ENCODE measurements around the gene ATP10B. TPM values are rescaled to one million over a fixed set of nuclear protein-coding genes. Genes with fewer than 3 reads are reported as not detected.
A peak's percentile ranks its signal among the peaks of the same experiment; 100 is the strongest.
"Not testable (repeated sequence)": the region's sequence is repeated elsewhere in the genome, so short reads cannot be mapped to it uniquely, and the experiment has no call there.

The ATP10B gene
- total RNA-seq, 2 experiments from 2014 or later, result not detected

DNA sequence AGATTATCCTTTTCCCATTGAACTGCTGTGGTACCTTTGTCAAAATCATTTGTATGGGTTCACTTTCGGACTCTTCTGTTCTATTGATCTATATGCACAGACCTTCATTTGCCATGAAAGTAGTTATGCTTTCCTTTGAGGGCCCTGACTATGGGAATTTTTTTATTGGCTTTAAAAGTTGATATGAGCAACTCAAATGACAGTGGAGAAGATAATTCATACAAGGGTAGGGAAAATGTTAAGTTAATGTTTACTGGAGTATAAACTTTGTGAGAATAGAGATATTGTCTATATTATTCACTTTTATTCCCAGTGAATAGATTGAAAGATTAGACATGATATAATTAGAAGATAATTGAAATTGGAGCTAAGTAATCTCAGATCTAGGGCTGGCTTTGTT is 94.8 kb downstream of the ATP10B start:
- Mint-ChIP-seq H3K36me3 (no peaks in the 10 kb centered on the region), H3K4me1 (no peaks in the 10 kb centered on the region), H3K4me3 (no peak overlapping the region), H3K9me3 (no peaks in the 10 kb centered on the region), H3K27me3 (peaks cover 4% of the 10 kb centered on the region), H3K27ac (no peak overlapping the region)
- POLR2A ChIA-PET, result no interaction called here
- DNase-seq, result no peak
- no peak for ATAC-seq (ENCODE audit: low read depth)

DNA sequence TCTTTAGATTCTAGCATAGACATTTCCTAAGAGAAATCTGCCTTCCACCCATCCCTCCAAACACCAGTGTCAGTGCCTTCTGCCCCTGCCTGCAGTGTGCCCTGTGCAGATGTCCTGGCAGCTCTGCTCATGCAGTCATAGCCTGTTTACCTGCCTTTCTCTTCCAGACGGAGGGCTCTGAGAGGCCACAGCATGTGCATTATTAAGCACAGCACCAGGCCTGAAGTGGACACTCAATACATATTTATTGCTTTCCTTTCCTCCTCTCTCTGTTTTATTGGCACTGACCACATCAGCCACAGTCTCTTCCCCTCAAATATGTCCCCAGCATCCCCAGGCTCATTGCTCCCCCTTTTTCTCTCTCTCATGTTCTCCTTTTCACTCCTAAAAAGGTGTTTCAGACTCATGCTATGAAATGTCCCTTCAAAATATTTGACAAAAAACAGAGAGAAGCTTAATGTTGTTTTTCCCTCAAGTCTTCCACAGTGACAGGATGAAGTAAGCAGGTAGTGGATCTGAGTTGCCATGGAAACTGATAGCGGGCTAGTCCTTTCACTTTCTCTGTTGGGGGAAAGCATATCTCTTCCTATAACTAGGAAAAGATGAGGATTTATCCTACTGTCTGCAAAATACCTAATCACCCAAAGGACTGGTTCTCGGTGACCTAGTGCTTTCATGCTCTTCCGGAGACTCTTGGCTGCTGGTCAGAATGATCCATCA is 100.9 kb downstream of the ATP10B start:
- DNase-seq (no peak), ATAC-seq (ENCODE audit: low read depth) (no peak)
- Mint-ChIP-seq H3K4me1 (peaks cover 2% of the 10 kb centered on the region), H3K27me3 (peaks cover 7% of the 10 kb centered on the region), H3K36me3 (no peaks in the 10 kb centered on the region), H3K27ac (no peak overlapping the region), H3K4me3 (no peak overlapping the region), H3K9me3 (no peaks in the 10 kb centered on the region)
- POLR2A ChIA-PET, result no interaction called here

DNA sequence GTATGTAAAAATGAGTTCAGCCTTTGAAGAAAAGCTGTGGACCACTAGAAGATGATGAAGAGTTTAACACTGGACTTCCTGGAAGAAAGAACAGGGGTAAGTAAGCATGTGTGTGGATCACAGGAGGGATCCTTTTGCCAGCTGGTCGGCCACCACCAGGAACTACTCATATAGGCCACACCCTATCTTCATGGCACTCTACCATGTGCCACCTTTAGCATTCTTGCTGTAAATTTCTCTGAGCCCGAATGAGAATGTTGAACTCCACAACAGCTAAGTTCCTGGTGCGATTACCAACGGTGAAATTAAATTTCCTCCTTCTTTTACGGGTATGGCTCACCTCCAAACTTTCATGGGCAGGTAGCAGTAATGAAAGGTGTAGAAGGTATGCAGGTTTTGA is 102.3 kb downstream of the ATP10B start:
- Mint-ChIP-seq H3K27me3 (peaks cover 7% of the 10 kb centered on the region), H3K36me3 (no peaks in the 10 kb centered on the region), H3K9me3 (no peaks in the 10 kb centered on the region), H3K4me1 (peaks cover 2% of the 10 kb centered on the region), H3K27ac (no peak overlapping the region), H3K4me3 (no peak overlapping the region)
- POLR2A ChIA-PET, result no interaction called here
- ATAC-seq (ENCODE audit: low read depth) (no peak), DNase-seq (no peak)

DNA sequence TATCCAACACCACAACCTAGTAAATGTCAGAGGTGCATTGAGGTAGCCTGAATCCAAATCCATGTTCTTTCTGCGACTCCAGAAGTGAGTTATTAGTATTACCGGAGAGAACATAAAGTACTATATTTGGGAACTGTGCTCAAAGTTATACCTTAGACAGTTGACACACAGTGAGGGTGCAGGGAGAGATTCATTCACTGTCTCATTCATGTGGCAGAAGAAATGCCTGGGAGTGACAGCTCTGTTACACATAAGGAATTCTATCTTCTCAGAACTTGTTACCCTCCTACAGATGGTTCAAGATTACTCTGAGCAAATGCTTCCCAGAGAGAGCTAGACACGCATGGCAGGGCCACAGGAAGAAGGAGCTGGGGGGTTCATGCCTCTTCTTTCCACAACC is 103.0 kb downstream of the ATP10B start:
- ATAC-seq (ENCODE audit: low read depth), result no peak

DNA sequence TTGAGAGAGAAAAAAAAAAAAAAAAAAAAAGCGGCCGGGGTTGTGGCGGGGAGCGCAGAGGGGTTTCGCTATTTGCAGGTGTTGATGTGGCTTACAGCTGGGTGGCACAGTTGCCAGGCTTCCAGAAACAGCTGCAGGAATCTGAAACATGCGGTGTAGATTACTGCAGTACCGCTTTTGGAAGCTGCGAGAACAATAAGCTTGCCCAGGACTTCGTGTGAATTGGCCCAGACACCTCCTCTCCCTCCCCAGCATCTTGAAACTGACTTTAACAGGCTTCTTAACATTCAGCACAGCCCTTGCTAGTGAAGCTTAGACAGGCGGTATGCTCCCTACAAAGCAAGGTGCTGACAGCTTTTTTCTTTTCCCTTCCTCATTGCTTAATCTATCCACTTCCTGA is 104.0 kb downstream of the ATP10B start:
- Mint-ChIP-seq H3K36me3 (no peaks in the 10 kb centered on the region), H3K9me3 (no peaks in the 10 kb centered on the region), H3K27ac (no peak overlapping the region), H3K27me3 (peaks cover 9% of the 10 kb centered on the region), H3K4me3 (peak overlapping the region; percentile 52), H3K4me1 (peaks cover 2% of the 10 kb centered on the region)
- no peak for ATAC-seq (ENCODE audit: low read depth)
- POLR2A ChIA-PET, result no interaction called here
- no peak for DNase-seq

More for the DNA sequence above, 103.0 kb downstream of the ATP10B start:
- Mint-ChIP-seq H3K36me3 (no peaks in the 10 kb centered on the region), H3K27ac (no peak overlapping the region), H3K4me3 (no peak overlapping the region), H3K27me3 (peaks cover 9% of the 10 kb centered on the region), H3K4me1 (peaks cover 2% of the 10 kb centered on the region), H3K9me3 (no peaks in the 10 kb centered on the region)
- no peak for DNase-seq
- POLR2A ChIA-PET, result no interaction called here

DNA sequence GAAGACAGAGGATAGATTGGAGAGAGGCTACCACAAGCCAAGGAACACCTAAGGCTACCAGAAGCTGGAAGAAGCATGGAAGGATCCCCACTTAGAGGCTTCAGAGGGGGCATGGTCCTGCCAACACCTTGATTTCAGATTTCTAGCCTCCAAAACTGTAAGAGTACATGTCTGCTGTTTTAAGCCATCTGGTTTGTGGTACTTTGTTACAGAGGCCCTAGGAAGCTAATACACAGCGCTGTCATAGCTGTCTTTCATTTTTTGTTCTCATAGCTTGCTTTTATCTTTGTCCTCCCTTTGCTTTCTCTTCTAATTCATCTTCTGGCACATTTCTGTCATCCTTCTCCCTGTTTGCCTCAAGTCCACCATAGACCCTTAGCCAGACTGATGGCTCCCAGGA is 104.5 kb downstream of the ATP10B start:
- ATAC-seq (ENCODE audit: low read depth) (no peak), DNase-seq (no peak)
- POLR2A ChIA-PET, result no interaction called here
- no peaks in the 10 kb centered on the region for H3K36me3 Mint-ChIP-seq
- peaks cover 8% of the 10 kb centered on the region for H3K27me3 Mint-ChIP-seq
- H3K27ac Mint-ChIP-seq, result no peak overlapping the region
- peak overlapping the region; percentile 52 for H3K4me3 Mint-ChIP-seq
- H3K9me3 Mint-ChIP-seq, result no peaks in the 10 kb centered on the region
- peaks cover 2% of the 10 kb centered on the region for H3K4me1 Mint-ChIP-seq

DNA sequence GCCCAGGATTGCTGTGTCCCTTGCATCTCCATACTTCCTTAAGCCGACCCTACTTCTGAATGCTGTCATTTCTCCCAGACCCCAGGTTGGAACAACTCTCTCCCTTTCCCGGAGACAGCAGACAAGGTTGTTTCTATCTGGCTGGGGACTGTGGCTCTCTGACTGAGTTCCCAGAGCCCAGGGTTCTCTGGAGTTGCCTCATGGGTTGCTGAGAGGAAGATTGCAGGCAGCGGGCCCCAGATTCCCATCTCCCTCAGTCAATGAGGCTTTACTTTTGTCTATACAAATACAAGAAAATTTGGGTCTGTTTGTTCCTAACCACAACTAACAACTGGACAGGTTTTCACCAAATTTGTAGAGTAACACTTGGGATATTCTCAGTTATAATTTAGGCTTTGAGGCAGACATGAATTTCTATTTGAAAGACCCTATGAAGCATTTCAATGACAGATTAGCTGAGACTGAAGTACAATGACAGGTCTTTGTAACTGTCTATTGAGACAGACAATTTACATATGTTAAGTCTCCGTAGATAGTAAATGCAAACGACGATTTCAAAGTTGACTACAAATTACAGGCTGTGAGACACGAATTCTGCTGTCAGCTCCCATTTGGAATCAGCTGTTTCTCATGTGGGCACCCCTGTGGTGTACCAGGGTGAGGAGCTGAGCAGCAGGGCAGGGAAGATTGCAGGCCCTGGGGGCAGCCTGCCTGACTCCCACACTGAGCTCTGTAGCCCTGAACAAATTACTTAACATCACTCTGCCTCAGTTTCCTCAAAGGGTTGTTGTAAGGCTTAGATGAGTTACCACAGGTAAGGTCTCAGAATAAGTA is 107.5 kb downstream of the ATP10B start:
- Mint-ChIP-seq H3K4me1 (peaks cover 2% of the 10 kb centered on the region), H3K36me3 (no peaks in the 10 kb centered on the region)
- POLR2A ChIA-PET, result no interaction called here

DNA sequence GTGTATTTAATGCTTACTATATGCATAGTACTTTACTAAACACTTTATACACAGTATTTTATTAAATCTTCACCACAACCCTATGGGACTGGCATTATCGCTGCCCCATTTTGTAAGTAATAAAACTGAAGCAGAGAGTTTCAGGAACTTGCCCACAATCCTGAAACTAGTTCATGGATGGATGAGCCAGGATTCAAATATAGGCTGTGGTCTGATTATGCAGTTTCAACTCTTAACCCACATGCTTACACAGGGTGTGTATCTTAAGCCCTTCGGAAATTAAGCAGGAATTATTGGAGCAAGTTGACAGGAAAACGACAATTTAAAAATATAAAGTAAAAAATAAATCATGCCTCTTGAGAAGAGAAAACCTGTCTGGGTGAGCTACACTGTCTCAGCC is 109.0 kb downstream of the ATP10B start:
- DNase-seq (no peak), ATAC-seq (ENCODE audit: low read depth) (no peak)
- Mint-ChIP-seq H3K9me3 (no peaks in the 10 kb centered on the region), H3K4me1 (peaks cover 2% of the 10 kb centered on the region), H3K4me3 (no peak overlapping the region), H3K27me3 (peaks cover 11% of the 10 kb centered on the region), H3K27ac (no peak overlapping the region), H3K36me3 (no peaks in the 10 kb centered on the region)
- POLR2A ChIA-PET, result no interaction called here

More for the DNA sequence above, 107.5 kb downstream of the ATP10B start:
- H3K27ac Mint-ChIP-seq, result no peak overlapping the region
- ATAC-seq (ENCODE audit: low read depth), result no peak
- H3K9me3 Mint-ChIP-seq, result no peaks in the 10 kb centered on the region
- no peak overlapping the region for H3K4me3 Mint-ChIP-seq
- H3K27me3 Mint-ChIP-seq, result peaks cover 8% of the 10 kb centered on the region
- no peak for DNase-seq

DNA sequence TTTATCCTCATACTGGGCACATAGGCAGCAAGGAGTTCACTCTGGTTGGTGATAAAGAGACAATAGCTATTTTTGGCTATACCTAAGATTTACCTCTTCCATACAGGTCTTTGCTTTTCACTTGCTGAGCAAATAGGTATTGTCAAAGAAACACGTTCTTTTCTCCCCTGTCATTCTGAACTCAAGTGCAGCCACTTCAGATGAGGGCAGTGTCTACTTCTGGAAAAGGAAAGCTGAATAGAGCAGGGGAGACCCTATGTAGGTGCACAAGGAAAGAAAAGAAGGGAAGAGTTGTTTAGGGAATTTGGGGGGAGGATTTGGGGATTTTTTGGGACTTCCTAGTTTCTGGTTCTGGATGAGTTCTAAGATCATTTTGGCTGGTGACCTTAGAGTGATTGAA is 109.6 kb downstream of the ATP10B start:
- Mint-ChIP-seq H3K27ac (no peak overlapping the region), H3K4me1 (no peaks in the 10 kb centered on the region)

DNA sequence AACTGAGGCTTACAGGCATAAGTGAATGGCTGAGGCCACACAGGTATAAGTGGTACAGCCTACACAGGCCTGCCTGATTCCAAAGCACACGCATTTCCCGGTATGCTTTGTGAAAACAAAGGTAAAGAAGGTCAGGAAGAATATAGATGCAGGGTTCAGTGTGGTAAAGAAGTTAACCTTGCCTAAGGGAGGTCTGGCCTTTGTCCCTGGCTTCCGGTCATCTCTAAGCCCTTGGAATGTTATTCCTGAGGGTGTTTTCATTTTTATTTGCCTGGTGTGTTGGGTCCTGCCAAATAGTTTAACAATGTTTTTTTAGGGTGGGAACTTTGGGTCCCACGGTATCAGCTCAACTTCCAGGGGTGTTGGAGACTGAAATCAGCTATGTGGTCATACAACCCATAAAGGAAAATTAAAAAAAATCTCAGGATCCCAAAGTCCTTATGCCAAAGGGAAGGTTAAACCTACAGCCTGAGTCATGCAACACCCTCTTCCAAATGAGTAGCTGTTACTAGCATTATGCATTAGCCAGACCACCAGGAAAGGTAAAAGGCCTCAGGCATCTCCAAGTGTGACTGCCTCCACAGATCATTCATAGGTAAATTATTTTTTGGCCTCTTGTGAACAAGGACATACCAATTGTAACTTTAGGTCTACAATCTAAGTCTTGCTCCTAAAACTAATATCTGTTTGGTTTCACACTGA is 124.6 kb downstream of the ATP10B start:
- ATAC-seq (ENCODE audit: low read depth) (no peak), DNase-seq (no peak)
- Mint-ChIP-seq H3K4me3 (no peak overlapping the region), H3K27ac (no peak overlapping the region), H3K4me1 (no peaks in the 10 kb centered on the region), H3K36me3 (no peaks in the 10 kb centered on the region), H3K27me3 (peaks cover 2% of the 10 kb centered on the region), H3K9me3 (no peaks in the 10 kb centered on the region)
- POLR2A ChIA-PET, result no interaction called here

More for the DNA sequence above, 109.6 kb downstream of the ATP10B start:
- ATAC-seq (ENCODE audit: low read depth) (no peak), DNase-seq (no peak)
- peaks cover 8% of the 10 kb centered on the region for H3K27me3 Mint-ChIP-seq
- H3K4me3 Mint-ChIP-seq, result no peak overlapping the region
- H3K9me3 Mint-ChIP-seq, result no peaks in the 10 kb centered on the region
- POLR2A ChIA-PET, result no interaction called here
- H3K36me3 Mint-ChIP-seq, result no peaks in the 10 kb centered on the region

DNA sequence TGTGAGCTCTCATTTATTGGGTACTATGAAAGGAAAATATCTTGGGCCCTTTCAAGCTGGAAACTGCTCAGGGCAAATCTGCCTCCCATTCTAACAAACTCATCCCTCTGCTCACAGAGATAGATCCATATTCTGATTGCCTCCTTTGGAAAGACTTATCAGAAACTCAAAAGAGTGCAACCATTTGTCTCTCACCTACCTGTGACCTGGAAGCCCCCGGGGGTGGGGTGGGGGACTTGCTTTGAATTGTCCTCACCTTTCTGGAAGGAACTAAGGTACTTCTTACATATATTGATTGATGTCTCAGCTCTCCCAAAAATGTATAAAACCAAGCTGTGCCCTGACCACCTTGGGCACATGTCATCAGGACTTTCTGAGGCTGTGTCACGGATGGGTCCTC is 125.3 kb downstream of the ATP10B start:
- H3K4me3 Mint-ChIP-seq, result no peak overlapping the region
- H3K36me3 Mint-ChIP-seq, result no peaks in the 10 kb centered on the region
- H3K9me3 Mint-ChIP-seq, result no peaks in the 10 kb centered on the region
- POLR2A ChIA-PET, result no interaction called here
- no peak for ATAC-seq (ENCODE audit: low read depth)
- no peak overlapping the region for H3K27ac Mint-ChIP-seq
- H3K4me1 Mint-ChIP-seq, result no peaks in the 10 kb centered on the region
- peaks cover 2% of the 10 kb centered on the region for H3K27me3 Mint-ChIP-seq
- DNase-seq, result no peak

DNA sequence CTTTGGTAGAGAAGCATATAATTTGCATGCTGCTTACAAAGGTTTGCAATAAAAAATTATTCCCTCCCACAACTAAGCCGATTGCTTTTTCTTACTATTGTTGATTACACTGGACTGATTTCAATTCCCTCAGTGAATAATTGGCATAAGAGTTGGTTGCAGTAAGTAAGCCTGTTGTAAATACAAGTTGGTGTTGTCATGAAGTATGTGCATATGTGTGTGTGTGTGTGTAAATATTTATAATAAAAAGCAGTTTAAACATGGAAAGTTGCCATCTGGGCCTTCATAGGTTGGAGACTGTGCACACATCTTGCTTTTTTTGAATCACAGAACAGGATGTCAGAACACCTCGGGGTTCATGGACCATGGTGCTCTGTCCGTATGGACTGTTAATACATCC is 131.2 kb downstream of the ATP10B start:
- no peak overlapping the region for H3K27ac Mint-ChIP-seq
- H3K4me3 Mint-ChIP-seq, result no peak overlapping the region
- ATAC-seq (ENCODE audit: low read depth), result no peak
- no peaks in the 10 kb centered on the region for H3K4me1 Mint-ChIP-seq
- H3K27me3 Mint-ChIP-seq, result peaks cover 2% of the 10 kb centered on the region
- no peak for DNase-seq
- H3K9me3 Mint-ChIP-seq, result no peaks in the 10 kb centered on the region
- no peaks in the 10 kb centered on the region for H3K36me3 Mint-ChIP-seq
- POLR2A ChIA-PET, result no interaction called here

DNA sequence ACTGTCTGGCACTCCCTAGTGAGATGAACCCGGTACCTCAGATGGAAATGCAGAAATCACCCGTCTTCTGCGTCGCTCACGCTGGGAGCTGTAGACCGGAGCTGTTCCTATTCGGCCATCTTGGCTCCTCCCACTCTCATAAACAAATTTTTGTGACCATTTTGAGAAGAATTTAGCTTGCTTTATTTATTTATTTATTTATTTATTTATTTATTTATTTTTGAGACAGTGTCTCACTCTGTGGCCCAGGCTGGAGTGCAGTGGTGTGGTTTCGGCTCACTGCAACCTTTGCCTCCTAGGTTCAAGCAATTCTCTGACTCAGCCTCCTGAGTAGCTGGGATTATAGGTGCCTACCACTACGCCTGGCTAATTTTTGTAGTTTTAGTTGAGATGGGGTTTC is 136.5 kb downstream of the ATP10B start:
- H3K4me1 Mint-ChIP-seq; POLR2A ChIA-PET; H3K4me3 Mint-ChIP-seq; ATAC-seq (ENCODE audit: low read depth); H3K36me3 Mint-ChIP-seq; DNase-seq; H3K27me3 Mint-ChIP-seq; H3K27ac Mint-ChIP-seq; H3K9me3 Mint-ChIP-seq: not testable (repeated sequence)
